ENCODE data around the gene FDX2. TPM values are rescaled to one million over a fixed set of nuclear protein-coding genes. Genes with fewer than 3 reads are reported as not detected.

The FDX2 gene
- total RNA-seq, 1 donor from 2014 or later: 21.8 TPM

GRCh38 chr19:10332965-10333757 lies 17.3 kb upstream of the FDX2 start, which contains the start of gene RAVER1:
Gene RAVER1, minus strand, starts transcription at chr19:10333529. Its CDS starts 22 bp downstream, at chr19:10333507.
- peak; percentile 98 for DNase-seq (ENCODE audit: low spot score)

GRCh38 chr19:10332158-10332964 lies 16.5 kb upstream of the FDX2 start:
- no peak for DNase-seq (ENCODE audit: low spot score)

- no peak for DNase-seq (ENCODE audit: low spot score)
Measured at GRCh38 chr19:10329555-10329954, 13.7 kb upstream of the FDX2 start.

- DNase-seq (ENCODE audit: low spot score): no peak
Measured at GRCh38 chr19:10328558-10329429, 13.0 kb upstream of the FDX2 start.

- DNase-seq (ENCODE audit: low spot score): no peak
Measured at GRCh38 chr19:10327793-10328192, 12.0 kb upstream of the FDX2 start.

GRCh38 chr19:10325732-10326131 lies 9.9 kb upstream of the FDX2 start:
- no peak for DNase-seq (ENCODE audit: low spot score)

- no peak for DNase-seq (ENCODE audit: low spot score)
Measured at GRCh38 chr19:10321874-10322835, 6.3 kb upstream of the FDX2 start.

GRCh38 chr19:10321417-10321797 lies 5.6 kb upstream of the FDX2 start:
- DNase-seq (ENCODE audit: low spot score): no peak

GRCh38 chr19:10320602-10321416 lies 5.0 kb upstream of the FDX2 start:
- DNase-seq (ENCODE audit: low spot score): no peak

- DNase-seq (ENCODE audit: low spot score): no peak
Measured at GRCh38 chr19:10318807-10319682, 3.2 kb upstream of the FDX2 start.

- DNase-seq (ENCODE audit: low spot score): no peak
Measured at GRCh38 chr19:10317857-10318462, 2.1 kb upstream of the FDX2 start.

- no peak for DNase-seq (ENCODE audit: low spot score)
Measured at GRCh38 chr19:10317045-10317856, 1.4 kb upstream of the FDX2 start.

- DNase-seq (ENCODE audit: low spot score): no peak
Measured at GRCh38 chr19:10316229-10317044, 622 bp upstream of the FDX2 start.

- DNase-seq (ENCODE audit: low spot score): no peak
Measured at GRCh38 chr19:10309423-10309822, 6.4 kb downstream of the FDX2 start, which contains the start of gene ZGLP1. Gene ZGLP1, minus strand, starts transcription at chr19:10309815.

- no peak for DNase-seq (ENCODE audit: low spot score)
Measured at GRCh38 chr19:10306327-10306726, 9.5 kb downstream of the FDX2 start.

- DNase-seq (ENCODE audit: low spot score): no peak
Measured at GRCh38 chr19:10305139-10305806, 10.5 kb downstream of the FDX2 start.
